ENCODE measurements around the gene LEF1. TPM values are rescaled to one million over a fixed set of nuclear protein-coding genes. Genes with fewer than 3 reads are reported as not detected.

The LEF1 gene
- total RNA-seq, 1 donor from 2014 or later, result 55.0 TPM

DNA sequence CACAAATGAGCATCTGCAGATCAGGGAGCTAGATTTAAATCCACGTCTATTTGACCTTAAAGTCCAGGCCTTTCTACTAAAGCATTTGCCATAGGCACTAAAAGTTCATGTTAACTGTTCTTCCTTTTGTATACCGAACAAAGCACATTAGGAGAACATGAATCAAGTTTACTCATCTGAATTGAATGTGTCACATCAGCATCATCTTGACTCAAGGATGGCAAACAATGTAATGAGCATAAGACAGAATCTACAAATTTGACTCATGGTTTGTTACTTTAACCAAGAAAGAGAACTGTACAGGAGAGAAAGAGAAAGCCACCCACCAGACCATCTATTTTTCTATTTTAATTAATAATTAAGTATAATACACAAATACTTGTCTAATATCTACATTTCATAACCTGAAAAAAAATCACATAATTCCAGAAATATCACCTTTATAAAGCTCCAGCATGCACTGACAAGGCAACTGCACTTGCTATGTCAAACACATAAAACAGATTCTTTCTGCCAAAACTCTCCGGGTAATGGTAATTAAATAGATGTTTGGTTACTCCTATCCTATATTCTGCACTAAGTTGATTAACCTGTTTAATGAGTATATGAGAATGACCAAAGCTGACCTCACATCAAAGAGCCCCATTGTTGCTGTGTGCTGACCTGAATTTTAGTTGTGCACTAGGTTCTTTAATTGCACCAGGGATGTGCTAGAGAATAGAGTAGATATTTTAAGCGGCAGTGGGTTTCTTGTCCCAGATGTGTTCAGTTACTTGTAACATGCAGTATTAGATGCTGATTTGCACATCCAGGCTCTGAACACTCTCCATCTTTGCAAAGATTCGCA lies 42.5 kb upstream of the LEF1 start:
- Mint-ChIP-seq H3K27ac (ENCODE audit: unreplicated experiment) (no peak overlapping the region), H3K27me3 (ENCODE audit: low read depth) (no peaks in the 10 kb centered on the region), H3K4me3 (no peak overlapping the region), H3K9me3 (no peaks in the 10 kb centered on the region), H3K36me3 (ENCODE audit: low read depth) (no peaks in the 10 kb centered on the region), H3K4me1 (peaks cover 11% of the 10 kb centered on the region)
- no peak for DNase-seq (ENCODE audit: low read depth, low spot score)
- TF ChIP-seq, protein P1, sequence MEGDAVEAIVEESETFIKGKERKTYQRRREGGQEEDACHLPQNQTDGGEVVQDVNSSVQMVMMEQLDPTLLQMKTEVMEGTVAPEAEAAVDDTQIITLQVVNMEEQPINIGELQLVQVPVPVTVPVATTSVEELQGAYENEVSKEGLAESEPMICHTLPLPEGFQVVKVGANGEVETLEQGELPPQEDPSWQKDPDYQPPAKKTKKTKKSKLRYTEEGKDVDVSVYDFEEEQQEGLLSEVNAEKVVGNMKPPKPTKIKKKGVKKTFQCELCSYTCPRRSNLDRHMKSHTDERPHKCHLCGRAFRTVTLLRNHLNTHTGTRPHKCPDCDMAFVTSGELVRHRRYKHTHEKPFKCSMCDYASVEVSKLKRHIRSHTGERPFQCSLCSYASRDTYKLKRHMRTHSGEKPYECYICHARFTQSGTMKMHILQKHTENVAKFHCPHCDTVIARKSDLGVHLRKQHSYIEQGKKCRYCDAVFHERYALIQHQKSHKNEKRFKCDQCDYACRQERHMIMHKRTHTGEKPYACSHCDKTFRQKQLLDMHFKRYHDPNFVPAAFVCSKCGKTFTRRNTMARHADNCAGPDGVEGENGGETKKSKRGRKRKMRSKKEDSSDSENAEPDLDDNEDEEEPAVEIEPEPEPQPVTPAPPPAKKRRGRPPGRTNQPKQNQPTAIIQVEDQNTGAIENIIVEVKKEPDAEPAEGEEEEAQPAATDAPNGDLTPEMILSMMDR (conservative IDR thresholded peaks at IDR 0.05), result no peak

DNA sequence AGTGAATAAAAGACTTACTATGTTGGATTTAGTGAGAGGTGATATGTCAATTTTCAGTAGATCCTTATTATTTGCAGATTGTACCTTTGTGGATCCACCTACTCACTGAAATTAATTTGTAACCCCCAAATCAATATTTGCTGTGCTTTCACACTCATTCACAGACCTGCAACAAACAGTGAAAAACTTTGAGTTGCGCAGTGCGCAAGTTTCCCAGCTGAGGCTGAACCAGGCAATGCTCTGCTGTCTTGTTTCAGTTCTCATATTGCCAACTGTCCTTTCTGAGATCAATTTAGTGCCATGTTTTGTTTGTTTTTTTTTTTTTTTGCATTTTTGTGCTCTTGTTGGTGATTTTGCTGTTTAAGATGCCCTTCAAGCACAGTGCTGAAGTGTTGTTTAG lies 40.8 kb upstream of the LEF1 start:
- TF ChIP-seq, protein P1 (conservative IDR thresholded peaks at IDR 0.05), result no peak
- no peaks in the 10 kb centered on the region for H3K36me3 Mint-ChIP-seq (ENCODE audit: low read depth)
- peaks cover 11% of the 10 kb centered on the region for H3K4me1 Mint-ChIP-seq
- H3K27ac Mint-ChIP-seq (ENCODE audit: unreplicated experiment), result no peak overlapping the region
- DNase-seq (ENCODE audit: low read depth, low spot score), result no peak
- no peaks in the 10 kb centered on the region for H3K9me3 Mint-ChIP-seq
- H3K27me3 Mint-ChIP-seq (ENCODE audit: low read depth), result no peaks in the 10 kb centered on the region
- no peak overlapping the region for H3K4me3 Mint-ChIP-seq

DNA sequence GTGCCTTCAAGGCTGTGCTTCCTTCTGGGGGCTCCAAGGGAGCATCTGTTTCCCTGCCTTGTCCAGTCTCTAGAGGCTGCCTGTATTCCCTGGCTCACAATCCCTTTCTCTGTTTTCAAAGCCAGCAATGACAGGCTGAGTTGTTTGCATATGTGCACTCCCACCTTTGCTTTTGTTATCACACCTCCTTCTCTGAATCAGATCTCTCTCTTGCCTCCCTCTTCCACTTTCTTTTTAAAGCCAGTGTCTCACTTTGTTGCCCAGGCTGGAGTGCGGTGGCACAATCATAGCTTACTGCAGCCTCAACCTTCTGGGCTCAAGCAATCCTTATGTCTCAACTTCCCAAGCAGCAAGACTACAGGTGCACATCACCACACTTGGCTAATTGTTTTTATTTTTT lies 37.1 kb upstream of the LEF1 start:
- Mint-ChIP-seq H3K9me3 (no peaks in the 10 kb centered on the region), H3K36me3 (ENCODE audit: low read depth) (no peaks in the 10 kb centered on the region), H3K27ac (ENCODE audit: unreplicated experiment) (no peak overlapping the region), H3K4me3 (no peak overlapping the region), H3K27me3 (ENCODE audit: low read depth) (no peaks in the 10 kb centered on the region), H3K4me1 (peaks cover under 1% of the 10 kb centered on the region)
- DNase-seq (ENCODE audit: low read depth, low spot score), result no peak
- TF ChIP-seq, protein P1 (conservative IDR thresholded peaks at IDR 0.05), result no peak

DNA sequence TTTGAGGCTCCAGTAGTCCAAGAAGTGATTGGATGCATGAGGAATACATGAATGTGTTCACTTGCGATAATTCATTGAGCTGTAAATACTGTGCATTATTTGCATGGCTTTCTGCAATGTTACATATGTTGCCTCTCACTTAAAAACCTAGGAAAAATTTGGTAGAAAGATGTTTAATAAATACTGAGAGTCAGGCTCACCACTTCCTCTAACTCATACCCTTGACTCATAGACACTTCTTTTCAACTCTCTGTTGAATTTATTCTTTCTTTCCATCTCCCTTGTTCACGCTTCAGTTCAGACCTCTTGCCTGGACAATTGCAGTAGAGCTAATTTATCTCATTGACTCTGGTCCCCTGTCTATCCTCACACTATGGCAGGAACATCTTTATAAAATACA lies 35.8 kb upstream of the LEF1 start:
- H3K27ac Mint-ChIP-seq (ENCODE audit: unreplicated experiment), result no peak overlapping the region
- TF ChIP-seq, protein P1 (conservative IDR thresholded peaks at IDR 0.05), result no peak
- no peaks in the 10 kb centered on the region for H3K9me3 Mint-ChIP-seq
- no peaks in the 10 kb centered on the region for H3K36me3 Mint-ChIP-seq (ENCODE audit: low read depth)
- no peak overlapping the region for H3K4me3 Mint-ChIP-seq
- DNase-seq (ENCODE audit: low read depth, low spot score), result no peak
- H3K27me3 Mint-ChIP-seq (ENCODE audit: low read depth), result no peaks in the 10 kb centered on the region
- no peaks in the 10 kb centered on the region for H3K4me1 Mint-ChIP-seq

DNA sequence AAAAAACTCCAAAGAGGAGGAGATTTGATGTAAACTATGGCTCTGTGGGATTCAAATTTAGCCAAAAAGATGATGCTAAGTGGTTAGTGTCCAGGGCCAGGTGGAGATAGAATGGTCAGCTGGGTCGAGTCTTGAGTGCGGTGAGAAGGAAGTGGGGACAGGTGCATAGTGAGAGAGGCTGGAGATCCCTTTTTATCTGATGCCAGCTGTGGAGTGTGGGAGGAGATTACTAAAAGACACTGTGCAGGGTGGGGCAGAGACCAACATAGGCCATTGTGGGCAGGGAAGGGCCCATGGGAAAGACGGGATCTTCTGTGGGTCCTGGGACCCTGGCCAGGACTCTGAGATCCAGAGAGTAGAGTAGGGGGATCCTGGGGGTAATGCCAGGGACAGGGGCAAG lies 34.6 kb upstream of the LEF1 start:
- no peak for DNase-seq (ENCODE audit: low read depth, low spot score)
- TF ChIP-seq, protein P1 (conservative IDR thresholded peaks at IDR 0.05), result no peak
- no peaks in the 10 kb centered on the region for H3K9me3 Mint-ChIP-seq
- no peaks in the 10 kb centered on the region for H3K27me3 Mint-ChIP-seq (ENCODE audit: low read depth)
- H3K36me3 Mint-ChIP-seq (ENCODE audit: low read depth), result no peaks in the 10 kb centered on the region
- H3K27ac Mint-ChIP-seq (ENCODE audit: unreplicated experiment), result no peak overlapping the region
- H3K4me3 Mint-ChIP-seq, result no peak overlapping the region
- no peaks in the 10 kb centered on the region for H3K4me1 Mint-ChIP-seq

Data from neural crest cell (in vitro differentiated cells).